Left forelimb (tissue), 1 donor: Measurements from ENCODE around the gene ANKHD1.

Experiments
- DNase-seq: peaks from one replicate; pipeline ENCODE4 v3.0.0-alpha.2; 2018; ENCODE audit warnings: low spot score

ANKHD1 gene

GRCh38 chr5:140371356-140372151 lies 30.1 kb upstream of the ANKHD1 start:
- DNase-seq = no peak

DNA sequence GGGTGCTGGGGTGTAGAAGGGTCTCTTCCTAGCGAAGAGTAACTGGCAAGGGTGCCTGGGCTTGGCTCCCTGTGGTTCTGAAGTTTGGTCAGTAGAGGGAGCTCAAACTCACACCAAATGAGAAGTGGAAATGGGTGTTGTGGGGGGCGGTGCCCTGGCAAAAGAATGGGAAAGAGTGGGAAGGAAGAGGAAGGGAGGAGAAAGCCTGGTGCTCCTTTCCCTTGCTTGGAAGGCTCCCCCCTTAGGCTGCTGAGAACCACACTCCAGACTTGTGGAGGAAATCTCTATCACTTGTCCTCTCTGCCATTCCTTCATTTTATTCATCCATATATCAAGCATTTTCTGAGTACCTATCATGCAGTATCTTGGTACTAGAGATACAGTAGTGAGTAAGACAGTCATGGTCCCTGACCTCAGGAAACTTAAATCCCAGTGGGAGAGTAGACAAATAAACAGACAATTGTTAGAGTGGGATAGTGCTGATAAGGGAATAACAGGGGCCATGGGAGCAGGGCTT lies 28.6 kb upstream of the ANKHD1 start:
- peak; percentile 78 for DNase-seq

DNA sequence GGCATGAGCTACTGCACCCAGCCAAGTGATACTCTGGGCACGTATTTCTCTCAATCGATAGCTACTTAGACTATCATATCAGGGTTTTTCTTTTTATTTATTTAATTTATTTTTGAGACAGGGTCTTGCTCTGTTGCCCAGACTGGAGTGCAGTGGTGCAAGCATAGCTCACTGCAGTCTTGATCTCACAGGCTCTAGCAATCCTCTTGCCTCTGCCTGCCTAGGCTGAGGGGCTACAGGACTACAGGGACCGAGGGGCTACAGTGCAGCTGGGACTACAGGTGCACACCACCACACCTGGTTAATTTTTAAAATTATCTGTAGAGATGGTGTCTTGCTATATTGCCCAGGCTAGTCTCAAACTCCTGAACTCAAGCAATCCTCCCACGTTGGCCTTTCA lies 20.3 kb upstream of the ANKHD1 start:
- no peak for DNase-seq

- DNase-seq = no peak
Measured at GRCh38 chr5:140381972-140382371, 19.7 kb upstream of the ANKHD1 start.

DNA sequence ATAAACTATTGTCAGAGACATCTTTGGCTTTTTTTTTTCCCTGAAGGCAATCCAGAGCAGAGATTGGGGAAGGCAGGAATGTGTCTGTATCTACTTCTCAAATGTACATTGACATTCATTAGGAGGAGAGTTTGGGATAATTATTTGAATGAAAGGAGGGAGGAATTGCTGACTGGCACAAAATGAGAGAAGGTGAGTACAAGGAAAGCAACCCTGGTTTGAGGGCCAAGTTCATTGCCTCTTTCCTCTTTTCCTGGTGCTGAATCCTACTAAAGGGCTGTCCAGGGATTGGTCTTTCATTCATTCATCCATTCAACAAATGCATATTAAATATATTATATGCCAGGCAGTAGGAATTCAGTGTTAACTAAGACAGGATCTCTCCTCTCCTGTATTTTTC lies 18.8 kb upstream of the ANKHD1 start:
- no peak for DNase-seq

DNA sequence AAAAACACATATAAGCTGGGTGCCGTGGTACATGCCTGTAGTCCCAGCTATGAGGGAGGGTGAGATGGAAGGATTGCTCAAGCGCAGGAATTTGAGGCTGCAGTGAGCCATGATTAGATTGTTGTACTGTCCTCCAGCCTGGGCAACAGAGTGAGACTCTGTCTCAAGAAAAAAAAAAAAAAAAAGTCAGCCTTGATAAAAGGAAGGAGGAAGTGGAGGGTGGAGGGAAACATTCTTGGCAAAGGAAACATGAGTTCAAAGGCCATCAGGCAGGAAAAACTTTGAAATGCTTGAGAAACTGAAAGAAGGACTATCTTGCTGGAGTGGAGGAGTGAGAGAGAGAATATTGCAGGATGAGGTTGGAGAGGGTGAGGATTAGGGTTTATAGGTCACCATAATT lies 18.3 kb upstream of the ANKHD1 start:
- no peak for DNase-seq

DNA sequence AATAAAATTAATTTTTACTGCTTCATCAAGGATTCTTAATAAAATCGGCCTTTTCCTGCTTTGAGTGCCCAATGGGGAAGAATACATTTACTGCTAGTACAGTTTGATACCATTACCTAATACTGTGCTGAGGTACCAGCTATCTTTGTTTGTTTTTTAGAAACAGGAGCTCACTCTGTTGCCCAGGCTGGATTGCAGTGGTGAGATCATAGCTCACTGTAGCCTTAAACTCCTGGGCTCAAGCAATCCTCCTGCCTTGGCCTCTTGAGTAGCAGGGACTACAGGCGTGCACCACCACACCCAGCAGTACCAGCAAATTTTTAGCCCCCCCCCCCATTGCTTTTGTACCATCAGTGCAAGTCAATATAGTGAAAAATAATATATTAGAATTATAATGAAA lies 13.6 kb upstream of the ANKHD1 start:
- no peak for DNase-seq

GRCh38 chr5:140391312-140391711 lies 10.3 kb upstream of the ANKHD1 start:
- no peak for DNase-seq

DNA sequence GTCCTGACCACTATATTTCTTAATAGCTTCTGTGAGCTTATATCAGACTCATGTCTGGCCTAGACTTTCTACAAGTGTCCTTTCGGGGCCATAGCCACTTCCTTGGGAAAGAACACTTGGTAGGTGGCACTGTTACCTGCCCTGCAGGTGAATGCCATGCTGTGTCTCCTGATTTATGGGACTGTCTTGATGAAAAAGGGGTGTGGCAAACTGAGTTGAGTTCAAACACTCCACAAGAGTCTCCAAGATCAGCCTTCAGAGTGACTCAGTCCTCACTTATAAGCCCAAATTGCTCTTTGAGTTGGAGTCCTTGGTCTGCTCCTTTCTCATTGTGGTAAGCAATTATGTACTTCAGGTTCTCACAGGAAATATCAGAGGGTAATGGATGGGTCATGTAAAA lies 9.9 kb upstream of the ANKHD1 start:
- no peak for DNase-seq

GRCh38 chr5:140393738-140394137 lies 7.9 kb upstream of the ANKHD1 start:
- DNase-seq = no peak

DNA sequence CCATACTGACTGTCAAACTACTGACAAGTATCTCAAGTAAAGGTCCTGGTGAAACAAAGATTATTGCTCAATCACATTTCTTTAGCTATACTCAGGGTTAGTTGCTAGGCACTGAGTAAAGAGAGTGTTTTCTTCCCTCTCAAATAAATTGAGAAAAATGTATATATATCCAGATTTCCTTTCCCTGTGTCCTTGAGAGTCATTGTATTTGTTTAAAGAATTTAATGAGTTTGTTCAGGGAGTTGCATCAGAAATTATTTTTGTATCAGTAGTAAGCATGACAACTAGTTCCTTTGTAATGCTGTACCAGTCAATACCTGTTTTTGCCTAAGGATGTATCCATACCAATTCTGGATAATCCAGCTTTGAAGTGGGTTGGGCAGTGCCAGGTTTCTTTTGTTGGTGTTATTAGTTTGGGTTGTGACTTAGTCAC lies 3.2 kb upstream of the ANKHD1 start:
- no peak for DNase-seq

DNA sequence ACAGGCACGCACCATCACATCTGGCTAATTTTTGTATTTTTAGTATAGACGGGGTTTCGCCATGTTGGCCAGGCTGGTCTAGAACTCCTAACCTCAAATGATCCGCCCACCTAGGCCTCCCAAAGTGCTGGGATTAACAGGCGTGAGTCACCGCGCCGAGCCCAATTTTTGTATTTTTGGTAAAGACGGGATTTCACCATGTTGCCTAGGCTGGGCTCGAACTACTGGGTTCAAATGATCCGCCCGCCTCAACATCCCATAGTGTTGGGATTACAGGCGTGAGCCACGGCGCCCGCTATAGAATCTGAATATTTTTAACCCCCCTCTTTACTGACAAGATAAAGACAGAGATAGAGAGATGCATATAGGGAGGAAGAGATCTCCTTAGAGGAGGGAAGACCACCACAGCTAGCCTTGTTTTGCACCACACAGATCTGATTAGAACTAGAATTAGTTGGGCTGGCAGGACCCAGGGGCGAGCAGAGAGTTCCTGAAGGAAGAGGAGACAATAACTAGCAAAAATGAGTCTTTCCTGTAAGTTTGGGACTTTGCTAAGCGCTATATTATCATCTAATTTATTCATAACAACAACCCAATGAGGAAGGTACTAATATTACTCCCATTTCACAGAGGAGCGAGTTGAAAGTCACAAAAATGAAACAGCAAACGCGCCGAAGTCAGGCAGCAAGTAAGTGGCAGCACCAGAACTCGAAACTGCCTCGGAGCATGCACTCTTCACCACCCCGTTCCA lies 1.5 kb upstream of the ANKHD1 start:
- DNase-seq = no peak

GRCh38 chr5:140400730-140401361 lies 787 bp upstream of the ANKHD1 start:
- DNase-seq = no peak

DNA sequence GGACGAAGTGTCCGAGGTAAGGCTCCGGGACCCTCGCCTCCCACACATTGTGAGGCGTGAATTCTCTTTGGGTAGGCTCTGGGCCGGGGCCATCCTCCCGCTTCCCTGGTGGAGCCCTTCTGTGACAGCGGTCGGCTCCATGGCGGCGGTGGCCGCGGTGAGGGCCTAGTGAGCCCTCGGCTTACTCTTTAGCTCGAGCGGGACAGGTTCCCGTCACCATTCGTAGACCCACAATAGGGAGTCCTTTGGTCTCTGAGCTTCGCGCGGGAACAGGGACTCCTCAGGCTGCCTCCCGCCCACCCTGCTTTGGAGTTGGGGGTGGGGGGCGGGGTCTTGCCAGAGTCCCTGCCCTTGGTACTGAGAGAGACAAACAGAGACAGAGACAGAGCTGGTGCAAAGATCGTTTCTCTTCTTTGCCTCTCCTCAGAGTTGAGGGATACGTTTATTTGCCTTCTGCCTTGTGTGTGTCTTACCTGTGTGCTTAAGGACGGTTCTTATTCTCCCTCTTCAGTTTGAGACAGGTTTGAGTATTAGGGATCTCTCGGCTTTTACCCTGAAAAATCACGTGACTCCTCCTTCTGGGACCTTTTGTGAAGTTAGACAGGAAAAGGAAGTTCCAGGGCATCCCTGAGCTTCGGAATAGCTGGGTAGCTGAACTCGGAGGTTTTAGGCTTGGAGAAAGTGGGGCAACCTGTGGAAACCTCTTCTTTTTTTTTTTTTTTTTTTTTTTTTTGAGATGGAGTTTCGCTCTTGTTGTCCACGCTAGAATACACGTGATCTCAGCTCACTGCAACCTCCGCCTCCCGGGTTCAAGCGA lies 833 bp downstream of the ANKHD1 start:
- DNase-seq = peak; percentile 72

DNA sequence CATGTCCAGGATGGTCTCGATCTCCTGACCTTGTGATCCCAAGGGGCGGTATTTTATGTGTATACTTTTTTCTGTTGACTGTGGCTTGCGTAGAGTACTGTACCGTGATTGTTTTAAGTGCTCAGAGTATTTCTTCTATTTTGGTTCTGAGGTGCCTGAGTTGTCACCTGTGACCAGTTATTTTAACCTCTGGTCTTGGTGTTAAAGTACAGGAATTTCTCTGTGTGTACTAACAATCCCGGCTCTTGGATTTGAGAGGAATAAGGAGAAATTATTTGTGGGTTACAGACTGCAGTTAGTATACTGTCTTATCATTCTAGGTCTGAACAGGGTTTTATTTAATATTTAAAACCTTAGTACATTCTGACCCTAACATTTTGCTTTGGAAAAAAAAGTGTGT lies 2.0 kb downstream of the ANKHD1 start:
- DNase-seq = no peak

DNA sequence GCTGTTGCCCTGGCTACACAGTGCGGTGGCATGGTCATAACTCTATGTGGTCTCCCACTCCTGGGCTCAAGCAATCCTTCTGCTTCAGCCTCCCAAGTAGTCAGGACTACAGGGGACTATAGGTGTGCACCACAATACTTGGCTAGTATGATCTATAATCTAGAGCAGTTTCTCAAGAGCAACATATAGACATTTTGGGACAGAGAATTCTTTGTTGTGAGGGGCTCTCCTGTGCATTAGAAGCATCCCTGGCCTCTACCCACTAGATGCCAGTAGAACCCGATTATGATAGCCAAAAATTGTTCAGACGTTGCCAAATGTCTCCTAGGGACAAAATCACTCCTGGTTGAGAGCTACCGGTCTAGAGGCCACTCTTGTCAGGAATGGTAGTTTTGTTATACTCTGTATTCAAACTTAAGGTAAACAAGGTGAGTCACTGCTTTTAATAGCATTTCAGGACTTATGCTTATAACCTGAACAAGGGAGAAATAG lies 7.2 kb downstream of the ANKHD1 start:
- DNase-seq = no peak

DNA sequence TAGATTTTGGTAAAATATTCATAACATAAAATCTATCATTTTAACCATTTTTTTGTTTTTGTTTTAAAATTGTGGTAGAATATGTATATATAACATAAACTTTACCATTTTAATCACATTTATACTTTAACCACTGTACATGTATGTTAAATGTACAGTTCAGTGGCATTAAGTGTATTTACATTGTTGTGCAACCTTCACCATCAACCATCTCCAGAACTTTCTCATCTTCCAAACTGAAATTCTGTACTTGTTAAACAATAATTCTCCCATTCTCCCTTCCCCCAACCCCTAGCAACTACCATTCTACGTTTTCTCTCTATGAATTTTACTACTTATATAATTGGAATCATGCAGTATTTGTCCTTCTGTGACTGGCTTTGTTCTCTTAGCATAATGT lies 11.6 kb downstream of the ANKHD1 start:
- no peak for DNase-seq

- no peak for DNase-seq
Measured at GRCh38 chr5:140417235-140417634, 15.6 kb downstream of the ANKHD1 start.

- no peak for DNase-seq
Measured at GRCh38 chr5:140418862-140419520, 17.4 kb downstream of the ANKHD1 start.

- DNase-seq = no peak
Measured at GRCh38 chr5:140420226-140420570, 18.6 kb downstream of the ANKHD1 start.

DNA sequence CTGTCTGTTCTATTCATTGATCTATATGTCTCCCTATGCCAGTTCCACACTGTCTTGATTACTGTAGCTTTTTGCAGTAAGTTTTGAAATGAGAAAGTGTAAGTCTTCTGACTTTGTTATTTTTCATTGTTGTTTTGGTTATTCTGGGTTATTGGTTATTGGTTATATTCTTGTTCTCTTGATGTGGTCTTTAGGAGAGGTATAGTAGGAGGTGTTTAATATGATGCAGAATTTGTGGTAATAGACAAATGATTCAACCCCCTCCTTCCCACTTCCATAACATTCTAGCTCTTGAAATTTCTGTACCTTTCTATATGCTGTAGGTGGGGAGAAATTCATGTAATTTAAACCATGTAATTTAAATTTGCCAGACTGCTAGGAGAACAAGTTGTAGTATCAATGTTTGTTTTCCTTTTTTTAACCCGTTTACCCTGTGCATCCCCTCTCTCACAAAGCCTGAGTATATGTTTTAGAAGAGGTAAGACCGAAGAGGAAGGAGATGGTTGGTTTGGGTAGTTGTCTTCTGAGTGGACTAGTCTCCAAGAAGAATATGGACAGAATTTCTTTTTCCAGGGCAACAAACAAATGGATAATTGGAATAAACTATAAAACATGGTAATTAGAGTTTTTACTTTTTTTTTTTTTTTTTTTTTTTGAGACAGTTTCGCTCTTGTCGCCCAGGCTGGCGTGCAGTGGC lies 19.2 kb downstream of the ANKHD1 start:
- DNase-seq = no peak
